K562 (cell line): Measurements from ENCODE around the gene EFCAB5. TPM values are rescaled to one million over a fixed set of nuclear protein-coding genes. Genes with fewer than 3 reads are reported as not detected.

Experiments
- ATAC-seq: fragments of 200-7000 bp; cut with Tn5 transposase; 3 replicates; pipeline ENCODE4 v1.9.1; 2020; ENCODE audit warnings: moderate library complexity
- BruUV-seq: library from RNA; stranded (reverse); fragments of 400-500 nt; replicated peaks from 2 replicates; lab custom pipeline; 2021; lab: Mats Ljungman, UMichigan
- CTCF ChIA-PET: fragments of 300-600 bp; formaldehyde crosslinking; extraction: SDS; loops from one replicate; lab custom pipeline; 2021; ENCODE audit warnings: low intra/inter-chr PET ratio; lab: Yijun Ruan, JAX
- POLR2A ChIA-PET: fragments of 300-600, 350-650 bp; sonication (Branson Sonifier 250); formaldehyde crosslinking; extraction: SDS; loops from one replicate; lab custom pipeline; 2021; ENCODE audit warnings: antibody characterized with exemption, inconsistent platforms; lab: Yijun Ruan, JAX
- DNase-seq, 4 experiments: peaks; one replicate each; pipeline versions ENCODE4 v3.0.0 to v3.0.0-alpha.2; 2011 to 2018; ENCODE audit warnings: low spot score in 3 of 4, mixed read lengths in 3 of 4; ENCODE audit errors: extremely low read depth in 1 of 4
- FAIRE-seq: peaks from 2 replicates; lab custom pipeline; 2011; peaks lifted over from hg19 to GRCh38; lab: Jason Lieb, UNC
- H2AFZ ChIP-seq: 2 replicates; pipeline ENCODE4 v1.6.0; 2011; ENCODE audit warnings: low read depth, low read length, control low read depth, inconsistent platforms
- H3K27ac ChIP-seq: fragments of 200-600 bp; 3 replicates; pipeline ENCODE4 v1.8.0; 2011; ENCODE audit warnings: low read depth, mild to moderate bottlenecking, control low read depth, inconsistent platforms, low read length, moderate library complexity, mixed read lengths; ENCODE audit errors: extremely low read depth
- H3K27me3 ChIP-seq, 2 experiments: fragments of 300-600 bp in 1 of 2; 2 replicates in 1 of 2; 3 replicates in 1 of 2; pipeline versions ENCODE4 v1.6.0 to v1.8.0; 2011; ENCODE audit warnings: inconsistent platforms in 2 of 2, low read length in 2 of 2, mild to moderate bottlenecking in 1 of 2, mixed read lengths in 1 of 2, moderate library complexity in 1 of 2; ENCODE audit not compliant: control insufficient read depth in 2 of 2, insufficient read depth in 2 of 2
- H3K36me3 ChIP-seq: fragments of 300-600 bp; 3 replicates; pipeline ENCODE4 v1.8.0; 2011; ENCODE audit warnings: mild to moderate bottlenecking, low read length, inconsistent platforms; ENCODE audit not compliant: control insufficient read depth, insufficient read depth
- H3K4me1 ChIP-seq, 2 experiments: fragments of 200-600 bp in 1 of 2; replicated peaks in 1 of 2; 2 replicates in 1 of 2; 3 replicates in 1 of 2; pipeline versions ENCODE4 v1.5.1 to v1.8.0; 2011; ENCODE audit warnings: inconsistent platforms in 2 of 2, low read length in 2 of 2, mild to moderate bottlenecking in 1 of 2, mixed read lengths in 1 of 2, moderate library complexity in 1 of 2; ENCODE audit not compliant: control insufficient read depth in 2 of 2, insufficient read depth in 2 of 2
- H3K4me2 ChIP-seq: 2 replicates; pipeline ENCODE4 v1.6.1; 2011; ENCODE audit warnings: low read length, control low read depth, inconsistent platforms, mixed read lengths; ENCODE audit not compliant: insufficient read depth
- H3K4me3 ChIP-seq: fragments of 200-600 bp; sonication (generic), shearing (Covaris generic); 2 replicates; pipeline ENCODE4 v1.5.1; 2016; ENCODE audit warnings: control low read depth, inconsistent platforms
- H3K79me2 ChIP-seq: fragments of 200-600 bp; 3 replicates; pipeline ENCODE4 v1.8.0; 2011; ENCODE audit warnings: low read length, inconsistent platforms; ENCODE audit not compliant: control insufficient read depth, insufficient read depth
- H3K9ac ChIP-seq, 2 experiments: 2 replicates each; pipeline versions ENCODE4 v1.6.0 to v1.6.1; 2011; ENCODE audit warnings: low read depth in 2 of 2, low read length in 2 of 2, control low read depth in 1 of 2, inconsistent platforms in 1 of 2, mild to moderate bottlenecking in 1 of 2, mixed read lengths in 1 of 2; ENCODE audit not compliant: insufficient read depth in 1 of 2
- H3K9me1 ChIP-seq: one replicate; pipeline ENCODE4 v1.6.0; 2011; ENCODE audit warnings: inconsistent platforms, mild to moderate bottlenecking, low read length, moderate library complexity; ENCODE audit not compliant: control insufficient read depth, insufficient read depth
- H3K9me3 ChIP-seq: replicated peaks from 2 replicates; pipeline ENCODE4 v1.5.1; 2011; ENCODE audit warnings: low read depth, low read length, inconsistent platforms; ENCODE audit not compliant: control insufficient read depth, insufficient read depth
- H4K20me1 ChIP-seq: replicated peaks from 2 replicates; pipeline ENCODE4 v1.6.1; 2011; ENCODE audit warnings: low read length, inconsistent platforms, mixed read lengths; ENCODE audit not compliant: control insufficient read depth, insufficient read depth
- ARNT ChIP-seq, 2 experiments: fragments of 450-650 bp; IDR thresholded peaks; 2 replicates each; pipeline ENCODE4 v1.6.1; 2016; ENCODE audit warnings: mild to moderate bottlenecking in 1 of 2
- CBFA2T2 ChIP-seq: fragments of 450-650 bp; conservative IDR thresholded peaks from 2 replicates; pipeline ENCODE4 v1.6.1; 2017; ENCODE audit warnings: mild to moderate bottlenecking
- CREB3 ChIP-seq: fragments of 450-650 bp; conservative IDR thresholded peaks from 2 replicates; pipeline ENCODE4 v1.6.1; 2016; ENCODE audit warnings: missing genetic modification characterization, low read depth, mild to moderate bottlenecking, missing compliant biosample characterization, moderate library complexity
- HMG20A ChIP-seq: fragments of 450-650 bp; formaldehyde crosslinking; conservative IDR thresholded peaks from 2 replicates; pipeline ENCODE4 v1.4.0; 2020; ENCODE audit warnings: mild to moderate bottlenecking, mixed read lengths
- PURB ChIP-seq: sonication (generic); formaldehyde crosslinking; IDR thresholded peaks from 2 replicates; pipeline ENCODE4 v1.9.0; 2021; ENCODE audit warnings: low read depth, mild to moderate bottlenecking, missing genetic modification reagents
- RBFOX2 ChIP-seq: fragments of 200-400 bp; formaldehyde crosslinking; IDR thresholded peaks from 2 replicates; pipeline ENCODE4 v1.6.1; 2017; ENCODE audit warnings: low read depth, mild to moderate bottlenecking, low read length, moderate library complexity
- SAFB2 ChIP-seq: fragments of 200-400 bp; formaldehyde crosslinking; IDR thresholded peaks from 2 replicates; pipeline ENCODE4 v1.6.1; 2018; ENCODE audit warnings: borderline replicate concordance, low read length, low read depth, moderate library complexity; ENCODE audit not compliant: severe bottlenecking
- ZNF184 ChIP-seq: sonication (generic); formaldehyde crosslinking; IDR thresholded peaks from 2 replicates; pipeline ENCODE4 v1.5.0; 2020; ENCODE audit warnings: missing genetic modification reagents
- ZNF384 ChIP-seq: IDR thresholded peaks from 2 replicates; pipeline ENCODE4 v1.6.1; 2012; ENCODE audit warnings: low read depth, low read length, improper control_type of control experiment
- ZNF561 ChIP-seq: fragments of 450-650 bp; formaldehyde crosslinking; conservative IDR thresholded peaks from 2 replicates; pipeline ENCODE4 v1.4.0; 2020; ENCODE audit warnings: mild to moderate bottlenecking, moderate library complexity
- WGBS: fragments of 100-300 bp; shearing (Covaris generic); methylation state at CpG from one replicate; pipeline ENCODE4 v1.1.6; 2016; ENCODE audit warnings: low coverage, mixed read lengths; ENCODE audit not compliant: insufficient coverage; ENCODE audit errors: missing lambda C conversion rate; 5-methylcytosine and 5-hydroxymethylcytosine counted together
- in situ Hi-C: fragments of 300-500 bp; cut with MboI; formaldehyde crosslinking; loops from 4 replicates; pipeline ENCODE4 v1.15.0; 2018; ENCODE audit warnings: inconsistent platforms, mixed read lengths
- intact Hi-C: fragments of 100-400 bp; cut with micrococcal nuclease; formaldehyde crosslinking; loops from 2 replicates; pipeline ENCODE4 v1.14.2; 2022
- polyA plus RNA-seq, 8 experiments: library from polyadenylated mRNA; depleted of rRNA in 4 of 8; stranded (reverse) in 5 of 8; unstranded in 3 of 8; fragments of >200 nt; fragmentation: Nextera tagmentation in 2 of 8; fragmentation: Illumina TruSeq in 1 of 8; extraction: Ambion mirVana in 2 of 8; extraction: Trizol in 1 of 8; gene quantifications; 2 replicates each; pipeline versions ENCODE4 v1.2.1 to v1.2.3, GENCODE V29; 2011 to 2014; ENCODE audit warnings: inconsistent platforms in 1 of 8, missing spikeins in 1 of 8
- total RNA-seq, 7 experiments: library from RNA; depleted of rRNA in 6 of 7; stranded (reverse); fragments of >200 nt in 6 of 7; fragmentation: Illumina TruSeq in 2 of 7; extraction: Trizol in 2 of 7; gene quantifications; 2 replicates each; pipeline versions ENCODE4 v1.2.1 to v1.2.3, GENCODE V29; 2011 to 2021; ENCODE audit warnings: low replicate concordance in 1 of 7
- TF ChIP-seq, protein P1 (sequence below), 2 experiments: fragments of 450-650 bp; IDR thresholded peaks; 2 replicates each; pipeline ENCODE4 v1.6.1; 2018; ENCODE audit warnings: mild to moderate bottlenecking in 2 of 2, low read depth in 1 of 2; ENCODE audit not compliant: partially characterized antibody in 2 of 2

Gene EFCAB5
- total and polyA plus RNA-seq, 9 of the 15 experiments (the other 6 are each of a cell fraction or from before 2014, with no cell fraction given), result 0.06 to 0.11 TPM; not detected in 7

- Histone ChIP-seq H3K9ac (no peak overlapping the region), H3K4me3 (no peak overlapping the region), H3K79me2 (peaks cover 68% of the 10 kb centered on the region), H3K9me3 (no peaks in the 10 kb centered on the region), H2AFZ (no peak overlapping the region), H3K4me1 (peaks cover 0 to 3% of the 10 kb centered on the region in 2 experiments; a peak in 1 of 5 replicates), H3K4me2 (no peak overlapping the region), H3K36me3 (peaks cover 76% of the 10 kb centered on the region), H3K27me3 (no peaks in the 10 kb centered on the region), H3K27ac (no peak overlapping the region), H3K9me1 (no peaks in the 10 kb centered on the region), H4K20me1 (no peaks in the 10 kb centered on the region)
- no TSS peak for BruUV-seq
- no peak for FAIRE-seq
- no peak for ATAC-seq
- TF ChIP-seq RBFOX2, result no peak
- TF ChIP-seq PURB, result no peak
- no peak for DNase-seq
- in situ Hi-C loops, result no loop called here
- CTCF ChIA-PET, result no interaction called here
- intact Hi-C loops, result no loop called here
- POLR2A ChIA-PET, result interaction anchor here (0.6 to 1.6 kb wide), 7 partner anchors 8 to 689 kb away, joined by 3 to 4 read pairs (median 3); no protein-coding TSS in a partner anchor
Measured at GRCh38 chr17:30134551-30134950, 193.1 kb downstream of the EFCAB5 start.

GRCh38 chr17:30137158-30137557 is 195.7 kb downstream of the EFCAB5 start:
- CTCF ChIA-PET, result no interaction called here
- Histone ChIP-seq H3K27ac (peak overlapping the region; percentile 4; the same call in 1 of the 3 replicates), H3K4me3 (no peak overlapping the region), H3K9me3 (no peaks in the 10 kb centered on the region), H3K4me2 (no peak overlapping the region), H4K20me1 (no peaks in the 10 kb centered on the region), H3K9ac (no peak overlapping the region), H2AFZ (no peak overlapping the region), H3K9me1 (no peaks in the 10 kb centered on the region), H3K4me1 (peaks cover 0 to 3% of the 10 kb centered on the region in 2 experiments; a peak in 1 of 5 replicates), H3K36me3 (peaks cover 64% of the 10 kb centered on the region; the same call in 2 of the 3 replicates), H3K27me3 (no peaks in the 10 kb centered on the region), H3K79me2 (peaks cover 70% of the 10 kb centered on the region)
- DNase-seq (peak in 2 of 4 experiments; percentile 15 to 18), FAIRE-seq (peak; percentile 54), ATAC-seq (peak; percentile 75)
- intact Hi-C loops (no loop called here), in situ Hi-C loops (no loop called here)
- 58% methylated on average over 3 of the region's 3 CpGs for WGBS
- no TSS peak for BruUV-seq
- POLR2A ChIA-PET, result no interaction called here
- TF ChIP-seq, protein P1, sequence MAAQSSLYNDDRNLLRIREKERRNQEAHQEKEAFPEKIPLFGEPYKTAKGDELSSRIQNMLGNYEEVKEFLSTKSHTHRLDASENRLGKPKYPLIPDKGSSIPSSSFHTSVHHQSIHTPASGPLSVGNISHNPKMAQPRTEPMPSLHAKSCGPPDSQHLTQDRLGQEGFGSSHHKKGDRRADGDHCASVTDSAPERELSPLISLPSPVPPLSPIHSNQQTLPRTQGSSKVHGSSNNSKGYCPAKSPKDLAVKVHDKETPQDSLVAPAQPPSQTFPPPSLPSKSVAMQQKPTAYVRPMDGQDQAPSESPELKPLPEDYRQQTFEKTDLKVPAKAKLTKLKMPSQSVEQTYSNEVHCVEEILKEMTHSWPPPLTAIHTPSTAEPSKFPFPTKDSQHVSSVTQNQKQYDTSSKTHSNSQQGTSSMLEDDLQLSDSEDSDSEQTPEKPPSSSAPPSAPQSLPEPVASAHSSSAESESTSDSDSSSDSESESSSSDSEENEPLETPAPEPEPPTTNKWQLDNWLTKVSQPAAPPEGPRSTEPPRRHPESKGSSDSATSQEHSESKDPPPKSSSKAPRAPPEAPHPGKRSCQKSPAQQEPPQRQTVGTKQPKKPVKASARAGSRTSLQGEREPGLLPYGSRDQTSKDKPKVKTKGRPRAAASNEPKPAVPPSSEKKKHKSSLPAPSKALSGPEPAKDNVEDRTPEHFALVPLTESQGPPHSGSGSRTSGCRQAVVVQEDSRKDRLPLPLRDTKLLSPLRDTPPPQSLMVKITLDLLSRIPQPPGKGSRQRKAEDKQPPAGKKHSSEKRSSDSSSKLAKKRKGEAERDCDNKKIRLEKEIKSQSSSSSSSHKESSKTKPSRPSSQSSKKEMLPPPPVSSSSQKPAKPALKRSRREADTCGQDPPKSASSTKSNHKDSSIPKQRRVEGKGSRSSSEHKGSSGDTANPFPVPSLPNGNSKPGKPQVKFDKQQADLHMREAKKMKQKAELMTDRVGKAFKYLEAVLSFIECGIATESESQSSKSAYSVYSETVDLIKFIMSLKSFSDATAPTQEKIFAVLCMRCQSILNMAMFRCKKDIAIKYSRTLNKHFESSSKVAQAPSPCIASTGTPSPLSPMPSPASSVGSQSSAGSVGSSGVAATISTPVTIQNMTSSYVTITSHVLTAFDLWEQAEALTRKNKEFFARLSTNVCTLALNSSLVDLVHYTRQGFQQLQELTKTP (IDR thresholded peaks at IDR 0.05; ENCODE audit: low read depth in 1 of 2, partially characterized antibody in 2 of 2), result no peak
- TF ChIP-seq ZNF184 (CRISPR knock-in tag) (no peak), PURB (no peak), ZNF561 (no peak), CBFA2T2 (peak; percentile 27; the same call in 1 of the 2 replicates), ARNT (IDR thresholded peaks at IDR 0.05) (no peak), SAFB2 (no peak), HMG20A (CRISPR knock-in tag) (no peak), ZNF384 (no peak), CREB3 (tag) (no peak)
